Testis (tissue), 2 donors: ENCODE results near the gene MRAP.

Experiments
- CTCF ChIP-seq, 3 experiments: fragments of 450-650 bp in 2 of 3; fragments of 200-600 bp in 1 of 3; sonication (generic) in 1 of 3; IDR thresholded peaks; one replicate each; pipeline ENCODE4 v1.5.1; 2016 to 2019; ENCODE audit warnings: antibody characterized with exemption in 3 of 3, mild to moderate bottlenecking in 2 of 3, moderate library complexity in 1 of 3
- POLR2A ChIP-seq: fragments of 450-650 bp; IDR thresholded peaks from one replicate; pipeline ENCODE4 v1.6.1; 2017; ENCODE audit warnings: antibody characterized with exemption, mild to moderate bottlenecking, moderate library complexity

GRCh38 chr21:32306021-32306780 is 7.5 kb downstream of the MRAP start:
- no peak for TF ChIP-seq CTCF (IDR thresholded peaks at IDR 0.05)
- no peak for TF ChIP-seq POLR2A
